GM21360 (cell line): Measurements from ENCODE around the gene AKT2.

Experiments used
- ATAC-seq: cut with Tn5 transposase; IDR thresholded peaks from one replicate; pipeline ENCODE4 v1.9.1; 2021; ENCODE audit warnings: mild to moderate bottlenecking, moderate library complexity; ENCODE audit not compliant: unreplicated experiment

Gene AKT2

GRCh38 chr19:40192758-40193586 is 92.2 kb downstream of the AKT2 start:
- no peak for ATAC-seq

- peak; percentile 13 for ATAC-seq
Measured at GRCh38 chr19:40191836-40192646, 93.1 kb downstream of the AKT2 start.

GRCh38 chr19:40190891-40191835 is 94.0 kb downstream of the AKT2 start, which contains the start of gene MAP3K10:
TSS of gene MAP3K10 (plus strand) at chr19:40191426. CDS start at chr19:40192032, 606 bp downstream.
- ATAC-seq: peak; percentile 73

GRCh38 chr19:40184273-40184672 is 100.9 kb downstream of the AKT2 start:
- ATAC-seq: no peak
